Smooth muscle cell (in vitro differentiated cells): ENCODE data around the gene CFAP298. TPM values are rescaled to one million over a fixed set of nuclear protein-coding genes. Genes with fewer than 3 reads are reported as not detected.

Experiments used
- DNase-seq: peaks from one replicate; lab custom pipeline; 2025; ENCODE audit not compliant: unreplicated experiment; lab: John Stamatoyannopoulos, UW
- H2AFZ ChIP-seq: fragments of 200-600 bp; sonication (generic); 2 replicates; pipeline ENCODE4 v1.6.0; 2016; ENCODE audit warnings: antibody characterized with exemption, low read depth, mild to moderate bottlenecking
- H3F3A ChIP-seq: fragments of 200-600 bp; sonication (generic); 2 replicates; pipeline ENCODE4 v1.6.0; 2017; ENCODE audit warnings: antibody characterized with exemption, low read depth
- H3K27ac ChIP-seq: fragments of 200-600 bp; sonication (generic); 2 replicates; pipeline ENCODE4 v1.5.1; 2016; ENCODE audit warnings: low read depth, mild to moderate bottlenecking
- H3K27me3 ChIP-seq: fragments of 200-600 bp; sonication (generic); 2 replicates; pipeline ENCODE4 v1.6.1; 2016; ENCODE audit warnings: low read depth, mild to moderate bottlenecking
- H3K36me3 ChIP-seq: fragments of 200-600 bp; sonication (generic); 2 replicates; pipeline ENCODE4 v1.5.1; 2016; ENCODE audit warnings: low read depth
- H3K4me1 ChIP-seq: fragments of 200-600 bp; sonication (generic); 2 replicates; pipeline ENCODE4 v1.5.1; 2016; ENCODE audit warnings: low read depth
- H3K4me2 ChIP-seq: fragments of 200-600 bp; sonication (generic); 2 replicates; pipeline ENCODE4 v1.6.0; 2016; ENCODE audit warnings: mild to moderate bottlenecking
- H3K4me3 ChIP-seq: fragments of 200-600 bp; sonication (generic); 2 replicates; pipeline ENCODE4 v1.5.1; 2016; ENCODE audit warnings: mild to moderate bottlenecking
- H3K79me2 ChIP-seq: fragments of 200-600 bp; sonication (generic); 2 replicates; pipeline ENCODE4 v1.6.0; 2016; ENCODE audit warnings: low read depth, mild to moderate bottlenecking
- H3K9ac ChIP-seq: fragments of 200-600 bp; sonication (generic); 2 replicates; pipeline ENCODE4 v1.6.0; 2016; ENCODE audit warnings: low read depth
- H3K9me3 ChIP-seq: fragments of 200-600 bp; sonication (generic); replicated peaks from 2 replicates; pipeline ENCODE4 v1.5.1; 2016; ENCODE audit warnings: low read depth
- H4K20me1 ChIP-seq: fragments of 200-600 bp; sonication (generic); 2 replicates; pipeline ENCODE4 v1.6.0; 2016; ENCODE audit warnings: low read depth
- WGBS: methylation state at CpG from one replicate; pipeline ENCODE4 v1.1.7; 2016; ENCODE audit warnings: low lambda C conversion rate; 5-methylcytosine and 5-hydroxymethylcytosine counted together
- polyA plus RNA-seq: library from polyadenylated mRNA; unstranded; fragments of >200 nt; fragmentation: Nextera tagmentation; extraction: Ambion mirVana; gene quantifications from 2 replicates; pipeline ENCODE4 v1.2.1, GENCODE V29; 2016
- total RNA-seq: library from RNA; depleted of rRNA; stranded (reverse); fragments of >200 nt; gene quantifications from 2 replicates; pipeline ENCODE4 v1.2.3, GENCODE V29; 2014
- TF ChIP-seq, protein P1 (sequence below): fragments of 200-600 bp; sonication (generic); IDR thresholded peaks from 2 replicates; pipeline ENCODE4 v1.5.1; 2017; ENCODE audit warnings: borderline replicate concordance, mild to moderate bottlenecking, antibody characterized with exemption; ENCODE audit not compliant: insufficient read depth, poor library complexity, severe bottlenecking

CFAP298 gene
- total and polyA plus RNA-seq, 2 experiments from 2014 or later, result 26.8 to 41.9 TPM

- H3F3A ChIP-seq, result no peaks in the 10 kb centered on the region
- WGBS, result 9% methylated on average over 60 of the region's 61 CpGs
- H3K9me3 ChIP-seq, result no peaks in the 10 kb centered on the region
- H2AFZ ChIP-seq, result peak overlapping the region; percentile 90
- no peaks in the 10 kb centered on the region for H3K4me1 ChIP-seq
- H3K27ac ChIP-seq, result no peak overlapping the region
- H3K27me3 ChIP-seq, result peaks cover 9% of the 10 kb centered on the region
- peak; percentile 59 for DNase-seq
- H3K9ac ChIP-seq, result peak overlapping the region; percentile 4
- no peaks in the 10 kb centered on the region for H3K36me3 ChIP-seq
- peak overlapping the region; percentile 88 for H3K4me2 ChIP-seq
- no peaks in the 10 kb centered on the region for H3K79me2 ChIP-seq
- TF ChIP-seq, protein P1, sequence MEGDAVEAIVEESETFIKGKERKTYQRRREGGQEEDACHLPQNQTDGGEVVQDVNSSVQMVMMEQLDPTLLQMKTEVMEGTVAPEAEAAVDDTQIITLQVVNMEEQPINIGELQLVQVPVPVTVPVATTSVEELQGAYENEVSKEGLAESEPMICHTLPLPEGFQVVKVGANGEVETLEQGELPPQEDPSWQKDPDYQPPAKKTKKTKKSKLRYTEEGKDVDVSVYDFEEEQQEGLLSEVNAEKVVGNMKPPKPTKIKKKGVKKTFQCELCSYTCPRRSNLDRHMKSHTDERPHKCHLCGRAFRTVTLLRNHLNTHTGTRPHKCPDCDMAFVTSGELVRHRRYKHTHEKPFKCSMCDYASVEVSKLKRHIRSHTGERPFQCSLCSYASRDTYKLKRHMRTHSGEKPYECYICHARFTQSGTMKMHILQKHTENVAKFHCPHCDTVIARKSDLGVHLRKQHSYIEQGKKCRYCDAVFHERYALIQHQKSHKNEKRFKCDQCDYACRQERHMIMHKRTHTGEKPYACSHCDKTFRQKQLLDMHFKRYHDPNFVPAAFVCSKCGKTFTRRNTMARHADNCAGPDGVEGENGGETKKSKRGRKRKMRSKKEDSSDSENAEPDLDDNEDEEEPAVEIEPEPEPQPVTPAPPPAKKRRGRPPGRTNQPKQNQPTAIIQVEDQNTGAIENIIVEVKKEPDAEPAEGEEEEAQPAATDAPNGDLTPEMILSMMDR, result peak; percentile 78
- H4K20me1 ChIP-seq, result no peaks in the 10 kb centered on the region
- H3K4me3 ChIP-seq, result peak overlapping the region; percentile 59
Observed at GRCh38 chr21:32569261-32570230, 42.6 kb downstream of the CFAP298 start.

GRCh38 chr21:32567626-32568025, 44.6 kb downstream of the CFAP298 start:
- Histone ChIP-seq H3K4me3 (no peak overlapping the region), H3K79me2 (no peaks in the 10 kb centered on the region), H2AFZ (no peak overlapping the region), H3K9ac (no peak overlapping the region), H3K9me3 (no peaks in the 10 kb centered on the region), H3K27me3 (no peaks in the 10 kb centered on the region), H3K36me3 (no peaks in the 10 kb centered on the region), H3F3A (no peaks in the 10 kb centered on the region), H4K20me1 (no peaks in the 10 kb centered on the region), H3K4me1 (no peaks in the 10 kb centered on the region), H3K27ac (no peak overlapping the region), H3K4me2 (no peak overlapping the region)
- WGBS, result 94% methylated on average over 8 of the region's 8 CpGs
- TF ChIP-seq, protein P1, result no peak
- no peak for DNase-seq

GRCh38 chr21:32566741-32567389, 45.3 kb downstream of the CFAP298 start:
- Histone ChIP-seq H3K27me3 (no peaks in the 10 kb centered on the region), H3K4me2 (no peak overlapping the region), H3K9ac (no peak overlapping the region), H2AFZ (no peak overlapping the region), H3K36me3 (no peaks in the 10 kb centered on the region), H3F3A (no peaks in the 10 kb centered on the region), H3K4me3 (no peak overlapping the region), H3K27ac (no peak overlapping the region), H3K9me3 (no peaks in the 10 kb centered on the region), H3K79me2 (no peaks in the 10 kb centered on the region), H4K20me1 (no peaks in the 10 kb centered on the region), H3K4me1 (no peaks in the 10 kb centered on the region)
- TF ChIP-seq, protein P1, result no peak
- WGBS, result 92% methylated on average over 5 of the region's 5 CpGs
- DNase-seq, result no peak
